Measurements from ENCODE around the gene SLC6A6.
A peak's percentile ranks its signal among the peaks of the same experiment; 100 is the strongest.

The SLC6A6 gene

GRCh38 chr3:14439501-14440167 is 37.2 kb downstream of the SLC6A6 start:
- DNase-seq = peak; percentile 62

- DNase-seq = no peak
Measured at GRCh38 chr3:14440168-14440518, 37.7 kb downstream of the SLC6A6 start.

- peak; percentile 63 for DNase-seq
Measured at GRCh38 chr3:14440531-14441239, 38.3 kb downstream of the SLC6A6 start.

- DNase-seq = no peak
Measured at GRCh38 chr3:14441240-14441919, 39.0 kb downstream of the SLC6A6 start.

- no peak for DNase-seq
Measured at GRCh38 chr3:14441920-14442300, 39.5 kb downstream of the SLC6A6 start.

- DNase-seq = no peak
Measured at GRCh38 chr3:14444380-14444779, 42.0 kb downstream of the SLC6A6 start.

- DNase-seq = no peak
Measured at GRCh38 chr3:14445773-14446172, 43.4 kb downstream of the SLC6A6 start.

- no peak for DNase-seq
Measured at GRCh38 chr3:14446988-14447570, 44.7 kb downstream of the SLC6A6 start.

- DNase-seq = no peak
Measured at GRCh38 chr3:14448063-14448462, 45.7 kb downstream of the SLC6A6 start.

- no peak for DNase-seq
Measured at GRCh38 chr3:14448756-14449727, 46.6 kb downstream of the SLC6A6 start.

GRCh38 chr3:14450506-14450905 is 48.1 kb downstream of the SLC6A6 start:
- DNase-seq = no peak

GRCh38 chr3:14450922-14451606 is 48.7 kb downstream of the SLC6A6 start:
- DNase-seq = no peak

- DNase-seq = no peak
Measured at GRCh38 chr3:14451844-14452739, 49.7 kb downstream of the SLC6A6 start.

GRCh38 chr3:14452740-14453710 is 50.6 kb downstream of the SLC6A6 start:
- peak; percentile 84 for DNase-seq

- DNase-seq = no peak
Measured at GRCh38 chr3:14453876-14454638, 51.7 kb downstream of the SLC6A6 start.

GRCh38 chr3:14454639-14455310 is 52.4 kb downstream of the SLC6A6 start:
- no peak for DNase-seq

GRCh38 chr3:14455571-14456317 is 53.3 kb downstream of the SLC6A6 start:
- DNase-seq = no peak

All from DMS79 (cell line).